Endothelial cell of umbilical vein (primary cell): ENCODE measurements around the gene SOX13. TPM values are rescaled to one million over a fixed set of nuclear protein-coding genes. Genes with fewer than 3 reads are reported as not detected.

Experiments used
- BruUV-seq: library from RNA; stranded (reverse); fragments of 400-500 nt; replicated peaks from 2 replicates; lab custom pipeline; 2021; lab: Mats Ljungman, UMichigan
- CTCF ChIA-PET: fragments of 300-600, 350-600 bp; sonication (Branson Sonifier 250); formaldehyde crosslinking; loops from one replicate; lab custom pipeline; 2021; ENCODE audit warnings: antibody characterized with exemption, inconsistent platforms; lab: Charles Lee
- POLR2A ChIA-PET: fragments of 300-600, 350-600 bp; sonication (Branson Sonifier 250); formaldehyde crosslinking; loops from one replicate; lab custom pipeline; 2021; ENCODE audit warnings: antibody characterized with exemption, inconsistent platforms; lab: Charles Lee
- DNase-seq: peaks from one replicate; pipeline ENCODE4 v3.0.0-alpha.2; 2011; ENCODE audit warnings: low read depth, low spot score
- FAIRE-seq: peaks from 2 replicates; lab custom pipeline; 2011; peaks lifted over from hg19 to GRCh38; lab: Jason Lieb, UNC
- H2AFZ ChIP-seq: 2 replicates; pipeline ENCODE4 v1.6.0; 2012; ENCODE audit warnings: low read depth, low read length, control low read depth, inconsistent platforms
- H3K27ac ChIP-seq: 2 replicates; pipeline ENCODE4 v1.5.1; 2011; ENCODE audit warnings: low read depth, mild to moderate bottlenecking, control low read depth, low read length, moderate library complexity; ENCODE audit not compliant: insufficient read depth
- H3K27me3 ChIP-seq, 2 experiments: 2 replicates each; pipeline versions ENCODE4 v1.6.0 to v1.6.1; 2011; ENCODE audit warnings: low read length in 2 of 2, mixed read lengths in 1 of 2; ENCODE audit not compliant: control insufficient read depth in 2 of 2, insufficient read depth in 2 of 2
- H3K36me3 ChIP-seq, 2 experiments: 2 replicates in 1 of 2; 3 replicates in 1 of 2; pipeline ENCODE4 v1.5.1; 2011; ENCODE audit warnings: low read length in 2 of 2, mild to moderate bottlenecking in 1 of 2, moderate library complexity in 1 of 2; ENCODE audit not compliant: control insufficient read depth in 2 of 2, insufficient read depth in 2 of 2; ENCODE audit errors: extremely low read depth in 1 of 2
- H3K4me1 ChIP-seq: 3 replicates; pipeline ENCODE4 v1.5.1; 2011; ENCODE audit warnings: mild to moderate bottlenecking, low read length; ENCODE audit not compliant: control insufficient read depth, insufficient read depth; ENCODE audit errors: extremely low read depth
- H3K4me2 ChIP-seq: 2 replicates; pipeline ENCODE4 v1.6.1; 2011; ENCODE audit warnings: low read length, control low read depth, mixed read lengths; ENCODE audit not compliant: insufficient read depth
- H3K4me3 ChIP-seq, 3 experiments: fragments of 200-600 bp in 1 of 3; sonication (generic), shearing (Covaris generic) in 1 of 3; replicated peaks in 1 of 3; 2 replicates each; pipeline ENCODE4 v1.5.1; 2011 to 2016; ENCODE audit warnings: control low read depth in 3 of 3, low read length in 3 of 3, mild to moderate bottlenecking in 2 of 3, inconsistent platforms in 1 of 3, low read depth in 1 of 3, moderate library complexity in 1 of 3; ENCODE audit not compliant: insufficient read depth in 1 of 3
- H3K79me2 ChIP-seq: 2 replicates; pipeline ENCODE4 v1.6.0; 2012; ENCODE audit warnings: low read length, inconsistent platforms; ENCODE audit not compliant: control insufficient read depth, insufficient read depth
- H3K9ac ChIP-seq: replicated peaks from 2 replicates; pipeline ENCODE3; 2011; ENCODE audit warnings: low read length, control low read depth; ENCODE audit not compliant: insufficient read depth; ENCODE audit errors: extremely low read depth
- H3K9me1 ChIP-seq: replicated peaks from 3 replicates; pipeline ENCODE4 v1.6.0; 2011; ENCODE audit warnings: mild to moderate bottlenecking, low read length; ENCODE audit not compliant: control insufficient read depth, insufficient read depth; ENCODE audit errors: extremely low read depth
- H3K9me3 ChIP-seq: replicated peaks from 2 replicates; pipeline ENCODE4 v1.5.1; 2012; ENCODE audit warnings: low read length, inconsistent platforms; ENCODE audit not compliant: control insufficient read depth, insufficient read depth
- H4K20me1 ChIP-seq: replicated peaks from 2 replicates; pipeline ENCODE3; 2011; ENCODE audit warnings: mild to moderate bottlenecking, low read length; ENCODE audit not compliant: control insufficient read depth, insufficient read depth; ENCODE audit errors: extremely low read depth
- EZH2 ChIP-seq: IDR thresholded peaks from 2 replicates; pipeline ENCODE4 v1.6.1; 2012; ENCODE audit warnings: borderline replicate concordance, low read depth, mild to moderate bottlenecking, moderate library complexity, low read length, inconsistent platforms; ENCODE audit not compliant: severe bottlenecking
- FOS ChIP-seq: IDR thresholded peaks from 2 replicates; pipeline ENCODE4 v1.6.1; 2011; ENCODE audit warnings: mild to moderate bottlenecking, low read length, moderate library complexity, borderline replicate concordance; ENCODE audit not compliant: insufficient read depth
- GATA2 ChIP-seq: IDR thresholded peaks from 2 replicates; pipeline ENCODE4 v1.7.0; 2011; ENCODE audit warnings: low read depth, mild to moderate bottlenecking, moderate library complexity, mixed read lengths, low read length; ENCODE audit not compliant: insufficient read length, insufficient read depth
- JUN ChIP-seq: IDR thresholded peaks from 2 replicates; pipeline ENCODE4 v1.6.1; 2011; ENCODE audit warnings: borderline replicate concordance, low read depth; ENCODE audit not compliant: insufficient read length, insufficient read depth
- MYC ChIP-seq: IDR thresholded peaks from one replicate; pipeline ENCODE4 v1.6.1; 2011; ENCODE audit warnings: mild to moderate bottlenecking, low read depth, low read length
- POLR2A ChIP-seq: IDR thresholded peaks from 2 replicates; pipeline ENCODE4 v1.6.1; 2012; ENCODE audit warnings: low read depth, mild to moderate bottlenecking, control low read depth, low read length
- POLR2AphosphoS5 ChIP-seq: IDR thresholded peaks from 2 replicates; pipeline ENCODE4 v1.6.1; 2012; ENCODE audit warnings: low read depth, mild to moderate bottlenecking, control low read depth, low read length, moderate library complexity; ENCODE audit not compliant: insufficient read depth
- dilution Hi-C: fragments of 300-500 bp; cut with MboI; formaldehyde crosslinking; loops from one replicate; pipeline ENCODE4 v1.15.0; 2019; ENCODE audit warnings: low sequenced_read_pairs; ENCODE audit not compliant: extremely low pct_ligation_motif_present
- intact Hi-C: fragments of 100-400 bp; cut with micrococcal nuclease; formaldehyde crosslinking; loops from one replicate; pipeline ENCODE4 v1.10.0; 2022
- polyA plus RNA-seq, 4 experiments: library from polyadenylated mRNA; depleted of rRNA in 3 of 4; stranded (reverse) in 3 of 4; unstranded in 1 of 4; fragments of >200 nt; gene quantifications; 2 replicates each; pipeline versions ENCODE4 v1.2.1 to v1.2.3, GENCODE V29; 2011 to 2012; ENCODE audit warnings: missing spikeins in 1 of 4
- total RNA-seq: library from RNA; stranded (reverse); gene quantifications from 2 replicates; pipeline ENCODE4 v1.2.3, GENCODE V29; 2021
- TF ChIP-seq, protein P1 (sequence below): IDR thresholded peaks from 2 replicates; pipeline ENCODE4 v1.6.1; 2011; ENCODE audit not compliant: insufficient read depth, insufficient read length
- TF ChIP-seq, protein P2 (sequence below), 2 donors: IDR thresholded peaks; 1 replicate in 1 of 2; 2 replicates in 1 of 2; pipeline ENCODE4 v1.5.1; 2011; ENCODE audit warnings: low read length in 2 of 2, mild to moderate bottlenecking in 2 of 2, moderate library complexity in 2 of 2, control low read depth in 1 of 2, inconsistent platforms in 1 of 2, low read depth in 1 of 2; ENCODE audit not compliant: insufficient read depth in 1 of 2; ENCODE audit errors: extremely low read depth in 1 of 2

Gene SOX13
- total and polyA plus RNA-seq, 2 donors (not counting 3 experiments of a cell fraction or from before 2014, with no cell fraction given), result 40.8 to 57.7 TPM

DNA sequence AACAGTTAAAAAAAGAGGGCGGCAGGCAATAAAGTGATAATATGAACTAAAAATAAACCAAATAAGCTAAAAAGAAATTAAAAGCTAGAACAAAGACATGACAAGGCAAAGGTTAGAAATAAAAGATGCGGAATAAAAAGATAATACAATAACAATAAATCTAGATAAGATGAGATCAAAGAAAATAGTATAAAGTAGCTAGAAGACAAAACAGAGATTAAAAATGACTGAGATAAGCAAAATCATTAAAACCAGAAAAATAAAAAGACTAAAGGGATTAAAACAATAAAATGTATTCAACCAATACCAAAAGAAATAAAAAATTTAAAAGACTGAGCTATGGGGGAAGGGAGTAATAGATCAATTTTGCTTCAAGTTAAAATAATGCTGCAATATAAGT is 10.8 kb upstream of the SOX13 start:
- H3K9me1 ChIP-seq, result no peaks in the 10 kb centered on the region
- H3K4me1 ChIP-seq, result peaks cover 9% of the 10 kb centered on the region
- H4K20me1 ChIP-seq, result no peaks in the 10 kb centered on the region
- dilution Hi-C loops (no loop called here), intact Hi-C loops (no loop called here)
- no peaks in the 10 kb centered on the region for H3K79me2 ChIP-seq
- no peak overlapping the region for H3K4me2 ChIP-seq
- CTCF ChIA-PET, result interaction anchor here (1.5 to 3.8 kb wide), 3 partner anchors 9 to 190 kb away, joined by 4 to 15 read pairs (median 7); partner anchors contain the start of gene SOX13
- H3K9me3 ChIP-seq, result no peaks in the 10 kb centered on the region
- H3K27ac ChIP-seq, result no peak overlapping the region
- POLR2A ChIA-PET, result no interaction called here
- no peak for DNase-seq
- no peak overlapping the region for H3K4me3 ChIP-seq
- TF ChIP-seq, protein P1, sequence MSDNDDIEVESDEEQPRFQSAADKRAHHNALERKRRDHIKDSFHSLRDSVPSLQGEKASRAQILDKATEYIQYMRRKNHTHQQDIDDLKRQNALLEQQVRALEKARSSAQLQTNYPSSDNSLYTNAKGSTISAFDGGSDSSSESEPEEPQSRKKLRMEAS, result no peak
- no peak for TF ChIP-seq POLR2A
- no peak for TF ChIP-seq JUN
- no peak for TF ChIP-seq MYC
- TF ChIP-seq EZH2, result no peak
- no peak for TF ChIP-seq FOS
- TF ChIP-seq GATA2, result no peak
- TF ChIP-seq POLR2AphosphoS5, result no peak
- TF ChIP-seq, protein P2, sequence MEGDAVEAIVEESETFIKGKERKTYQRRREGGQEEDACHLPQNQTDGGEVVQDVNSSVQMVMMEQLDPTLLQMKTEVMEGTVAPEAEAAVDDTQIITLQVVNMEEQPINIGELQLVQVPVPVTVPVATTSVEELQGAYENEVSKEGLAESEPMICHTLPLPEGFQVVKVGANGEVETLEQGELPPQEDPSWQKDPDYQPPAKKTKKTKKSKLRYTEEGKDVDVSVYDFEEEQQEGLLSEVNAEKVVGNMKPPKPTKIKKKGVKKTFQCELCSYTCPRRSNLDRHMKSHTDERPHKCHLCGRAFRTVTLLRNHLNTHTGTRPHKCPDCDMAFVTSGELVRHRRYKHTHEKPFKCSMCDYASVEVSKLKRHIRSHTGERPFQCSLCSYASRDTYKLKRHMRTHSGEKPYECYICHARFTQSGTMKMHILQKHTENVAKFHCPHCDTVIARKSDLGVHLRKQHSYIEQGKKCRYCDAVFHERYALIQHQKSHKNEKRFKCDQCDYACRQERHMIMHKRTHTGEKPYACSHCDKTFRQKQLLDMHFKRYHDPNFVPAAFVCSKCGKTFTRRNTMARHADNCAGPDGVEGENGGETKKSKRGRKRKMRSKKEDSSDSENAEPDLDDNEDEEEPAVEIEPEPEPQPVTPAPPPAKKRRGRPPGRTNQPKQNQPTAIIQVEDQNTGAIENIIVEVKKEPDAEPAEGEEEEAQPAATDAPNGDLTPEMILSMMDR (IDR thresholded peaks at IDR 0.05; ENCODE audit: extremely low read depth in 1 of 2, insufficient read depth in 1 of 2, low read depth in 1 of 2, low read length in 2 of 2), result no peak
- H2AFZ ChIP-seq, result no peak overlapping the region
- BruUV-seq, result no TSS peak
- no peak for FAIRE-seq
- no peaks in the 10 kb centered on the region for H3K36me3 ChIP-seq
- H3K27me3 ChIP-seq, result peaks cover 0 to 2% of the 10 kb centered on the region in 2 experiments
- no peak overlapping the region for H3K9ac ChIP-seq
